HG02759 (cell line): Measurements from ENCODE around the gene ZC3H12D.
"Not testable (repeated sequence)": the region's sequence is repeated elsewhere in the genome, so short reads cannot be mapped to it uniquely, and the experiment has no call there.

Experiments
- ATAC-seq: cut with Tn5 transposase; IDR thresholded peaks from one replicate; pipeline ENCODE4 v1.9.1; 2021; ENCODE audit warnings: mild to moderate bottlenecking, moderate library complexity; ENCODE audit not compliant: unreplicated experiment

Gene ZC3H12D

DNA sequence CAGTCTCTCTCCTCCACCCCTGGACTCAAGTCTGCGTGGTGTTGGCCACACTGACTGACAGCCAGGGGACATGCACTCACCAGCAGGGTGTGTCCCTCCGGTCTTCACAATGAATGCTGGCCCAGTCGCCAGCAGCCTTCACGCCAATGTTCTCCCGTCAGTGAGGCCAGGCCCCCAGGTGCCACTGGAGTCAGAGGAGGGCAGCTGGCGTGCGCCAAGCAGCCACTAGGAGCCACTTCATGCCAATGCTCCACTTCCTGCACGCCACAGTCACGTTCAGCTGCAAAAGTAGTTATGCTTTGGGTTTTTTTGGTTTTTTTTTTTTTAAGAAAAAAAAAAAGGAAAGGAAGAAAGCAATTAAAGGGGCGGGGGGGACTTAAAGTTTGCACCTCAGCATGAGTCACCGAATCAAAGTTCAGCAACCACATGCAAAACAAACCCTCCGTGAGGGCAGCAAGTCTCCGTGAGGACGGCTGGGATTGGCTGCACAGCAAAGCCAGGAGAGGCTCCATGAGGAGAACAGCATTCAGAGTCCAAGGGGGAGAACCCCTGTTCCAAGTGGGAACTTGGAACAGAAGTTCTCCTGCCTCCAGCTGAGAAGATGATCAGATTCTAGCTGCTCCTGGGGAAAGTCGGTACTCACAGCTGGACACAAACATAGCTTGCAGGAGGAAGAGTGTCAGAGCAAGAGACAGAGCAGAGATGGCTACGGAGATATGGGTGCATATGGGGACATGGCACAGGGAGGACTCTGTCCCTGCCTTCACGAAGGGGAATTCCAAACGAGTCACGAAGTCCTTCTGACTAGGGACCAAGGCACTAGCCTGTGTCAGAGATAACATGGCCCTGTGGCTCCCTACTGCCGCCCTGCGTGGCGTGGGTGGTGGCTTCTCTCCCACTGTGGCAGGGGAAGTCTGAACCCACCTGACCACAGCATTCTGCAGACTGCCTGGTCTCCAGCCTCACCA is at the start of gene ZC3H12D:
Gene ZC3H12D (minus strand): TSS at position 282 of the 968 bp plus-strand sequence. CDS start 10,471 bp downstream, outside the sequence.
- peak; percentile 44 for ATAC-seq

DNA sequence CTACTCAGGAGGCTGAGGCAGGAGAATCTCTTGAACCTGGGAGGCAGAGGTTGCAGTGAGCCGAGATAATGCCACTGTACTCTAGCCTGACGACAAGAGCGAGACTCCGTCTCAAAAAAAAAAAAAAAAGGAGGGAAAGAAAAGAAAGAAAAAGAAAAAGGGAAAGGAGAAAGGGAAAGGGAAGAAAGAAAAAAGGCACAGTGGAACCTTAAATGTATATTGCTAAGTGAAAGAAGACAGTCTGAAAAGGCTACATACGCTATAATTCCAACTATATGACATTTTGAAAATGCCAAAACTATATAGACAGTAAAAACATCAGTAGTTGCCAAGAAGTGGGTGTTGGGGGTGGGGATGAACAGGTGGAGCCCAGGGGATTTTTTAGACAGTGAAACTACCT is 44.8 kb upstream of the ZC3H12D start:
- no peak for ATAC-seq

DNA sequence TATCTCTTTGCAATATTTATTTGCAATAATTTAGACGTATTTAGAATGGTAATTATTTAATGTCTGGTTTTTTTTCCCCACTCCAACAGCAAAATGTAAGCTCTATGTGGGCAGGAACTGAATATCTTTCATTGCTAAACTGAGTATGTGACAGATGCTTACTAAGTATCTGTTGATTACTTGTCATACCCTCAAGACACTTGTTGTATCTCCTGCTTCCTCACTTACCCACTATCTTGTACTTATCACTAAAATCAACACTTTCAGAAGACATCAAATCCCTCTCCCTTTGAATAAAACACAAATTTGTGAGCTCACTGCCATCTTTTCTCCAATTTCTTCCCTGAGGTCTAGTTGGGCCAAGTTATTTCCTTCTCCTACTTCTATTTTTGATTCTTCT is 30.7 kb upstream of the ZC3H12D start:
- no peak for ATAC-seq

DNA sequence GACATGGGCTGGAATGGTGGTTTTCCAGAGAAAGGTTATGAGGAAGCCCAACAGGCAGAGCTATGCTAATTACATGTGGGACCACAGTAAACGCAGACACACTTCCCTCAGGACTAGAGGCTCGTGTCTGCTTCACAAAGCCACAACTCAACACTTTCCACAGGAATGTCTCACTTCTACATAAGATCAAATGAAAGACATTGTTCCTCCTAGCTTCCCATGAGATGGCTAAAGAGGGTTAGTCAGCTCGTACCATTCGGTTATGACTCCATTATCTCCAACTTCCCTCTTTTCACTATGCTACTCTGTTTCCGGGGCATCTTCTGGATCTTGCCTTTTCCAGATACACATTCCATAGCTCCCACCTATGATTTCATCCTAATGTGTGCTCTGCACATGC is 29.1 kb upstream of the ZC3H12D start:
- ATAC-seq = no peak

DNA sequence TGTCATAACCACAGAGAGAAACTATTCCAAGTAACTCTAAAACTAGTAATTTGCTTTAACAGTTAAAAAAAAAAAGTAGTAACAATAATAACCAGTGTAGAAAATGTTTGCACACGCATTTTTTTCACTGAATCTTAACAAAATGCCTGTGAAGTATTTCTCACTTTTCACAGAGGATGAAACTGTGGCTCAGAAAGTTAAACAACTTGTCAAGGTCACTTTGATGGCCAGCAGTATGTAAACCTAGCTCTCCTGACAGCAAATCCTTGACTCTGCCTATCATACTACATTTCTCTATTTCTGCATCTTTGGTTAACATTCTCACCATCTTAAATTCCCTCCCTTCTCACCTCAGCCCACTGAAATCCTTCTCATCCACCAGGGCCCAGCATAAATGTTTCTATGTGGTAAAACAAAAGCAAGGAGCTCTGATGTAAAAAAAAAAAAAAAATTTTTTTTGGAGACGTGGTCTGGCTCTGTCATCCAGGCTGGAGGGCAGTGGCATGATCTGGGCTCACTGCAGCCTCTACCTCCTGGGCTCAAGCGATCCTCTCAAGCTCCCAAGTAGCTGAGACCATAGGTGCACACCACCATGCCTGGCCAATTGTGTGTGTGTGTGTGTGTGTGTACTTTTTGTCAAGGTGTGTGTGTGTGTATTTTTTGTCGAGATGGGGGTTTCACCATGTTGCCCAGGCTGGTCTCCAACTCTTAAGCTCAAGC is 26.1 kb upstream of the ZC3H12D start:
- ATAC-seq = no peak

DNA sequence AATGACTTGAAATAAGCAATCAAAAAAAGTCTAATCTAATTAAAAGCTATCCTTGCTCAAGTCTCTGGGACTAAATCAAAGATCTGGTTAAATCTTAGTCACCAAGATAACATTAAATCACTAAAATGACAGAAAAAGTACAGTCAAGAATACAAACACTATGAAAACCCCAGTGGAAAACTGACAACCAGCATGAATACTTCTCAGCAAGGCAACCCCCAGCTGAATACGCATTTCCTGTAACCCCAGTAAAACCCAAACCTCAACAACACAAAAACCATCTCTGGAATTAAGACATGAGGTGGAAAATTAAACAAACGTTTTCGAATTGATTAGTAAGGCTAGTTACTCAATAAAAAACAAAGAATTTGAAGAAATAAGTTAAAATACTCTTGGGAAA is 23.7 kb upstream of the ZC3H12D start:
- no peak for ATAC-seq

DNA sequence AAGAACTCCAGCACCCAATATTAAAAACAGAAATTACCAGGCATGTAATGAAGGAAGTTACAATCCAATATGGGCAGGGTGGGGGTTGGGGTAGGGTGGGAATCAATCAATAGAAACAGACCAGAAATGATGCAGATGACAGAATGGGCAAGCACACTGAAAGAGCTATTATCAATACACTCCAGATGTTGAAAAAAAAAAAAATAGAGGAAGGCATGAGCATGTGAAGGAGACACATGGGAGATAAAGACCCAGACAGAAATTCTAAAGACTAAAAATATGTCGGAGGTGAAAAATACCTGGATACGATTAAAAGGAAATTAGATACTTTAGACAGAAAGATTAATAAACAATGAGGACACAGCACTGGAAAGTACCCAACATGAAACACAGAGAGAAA is 19.1 kb upstream of the ZC3H12D start:
- ATAC-seq = no peak

DNA sequence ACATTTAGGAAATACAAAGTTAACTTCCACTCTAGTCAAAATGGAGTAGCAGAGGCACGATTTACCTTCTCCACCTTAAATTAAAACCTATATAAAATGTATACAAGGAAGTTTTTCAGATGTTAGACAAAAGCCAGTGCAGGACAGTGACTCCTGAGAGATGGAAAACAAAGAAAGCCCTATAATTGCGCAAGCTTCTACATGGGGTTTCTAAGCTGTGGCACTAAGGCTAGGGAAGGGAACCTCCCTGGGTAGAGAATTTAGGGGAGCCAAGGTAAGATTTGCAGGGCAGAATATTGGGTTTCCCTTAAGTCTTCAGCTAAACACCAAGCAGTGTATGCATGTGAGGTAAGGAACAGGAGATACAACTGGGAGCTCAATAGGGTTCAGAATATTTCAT is 18.5 kb upstream of the ZC3H12D start:
- no peak for ATAC-seq

DNA sequence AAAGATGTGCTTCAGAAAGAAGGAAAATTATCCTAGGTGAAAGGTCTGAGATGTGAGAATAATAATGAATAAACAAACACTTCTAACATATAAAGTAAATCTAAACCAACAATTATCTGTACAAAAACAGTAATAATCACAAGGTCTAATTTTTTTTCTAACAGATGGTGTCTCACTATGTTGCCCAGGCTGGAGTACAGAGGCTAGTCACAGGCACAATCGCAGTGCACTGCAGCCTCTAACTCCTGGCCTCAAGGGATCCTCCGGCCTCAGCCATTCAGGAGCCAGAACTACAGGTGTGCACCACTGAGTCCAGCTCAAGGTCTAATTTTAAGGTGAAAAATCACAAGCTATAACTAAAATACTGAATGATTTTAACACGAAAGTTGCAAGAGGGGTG is 17.0 kb upstream of the ZC3H12D start:
- ATAC-seq = no peak

DNA sequence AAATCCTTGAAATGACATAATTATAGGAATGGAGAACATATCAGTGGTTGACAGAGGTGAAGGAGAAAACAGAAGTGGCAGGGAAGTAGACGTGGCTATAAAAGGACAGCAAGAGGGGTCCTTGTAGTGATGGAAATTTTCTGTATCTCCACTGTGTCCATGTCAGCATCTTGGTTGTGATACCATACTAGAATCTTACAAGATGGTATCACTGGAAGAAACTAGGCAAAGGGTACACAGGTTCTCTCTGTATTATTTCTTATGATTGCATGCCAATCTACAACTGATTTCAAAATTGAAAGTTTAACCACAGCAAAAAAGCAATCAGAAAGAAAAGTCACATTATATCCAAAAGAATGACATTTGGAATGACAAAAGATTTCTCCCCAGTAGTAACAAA is 16.4 kb upstream of the ZC3H12D start:
- no peak for ATAC-seq

DNA sequence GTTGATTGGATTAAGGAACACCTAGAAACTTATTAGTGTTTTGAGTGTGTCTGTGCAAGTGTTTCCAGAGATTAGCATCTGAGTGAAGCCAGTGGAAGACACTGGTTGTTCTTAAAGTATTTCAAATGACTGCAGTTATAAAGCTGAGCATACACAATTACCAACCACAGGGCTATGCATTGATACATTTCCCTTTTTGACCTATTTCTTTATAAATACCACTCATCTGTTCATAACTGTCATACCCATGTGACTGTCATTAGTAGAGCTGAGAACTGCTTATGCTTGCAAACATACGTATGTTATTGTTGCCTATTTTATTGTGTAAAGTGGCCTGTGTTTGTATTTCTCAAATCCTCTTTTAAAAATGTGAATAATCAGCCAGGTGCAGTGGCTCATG is 15.3 kb upstream of the ZC3H12D start:
- no peak for ATAC-seq

DNA sequence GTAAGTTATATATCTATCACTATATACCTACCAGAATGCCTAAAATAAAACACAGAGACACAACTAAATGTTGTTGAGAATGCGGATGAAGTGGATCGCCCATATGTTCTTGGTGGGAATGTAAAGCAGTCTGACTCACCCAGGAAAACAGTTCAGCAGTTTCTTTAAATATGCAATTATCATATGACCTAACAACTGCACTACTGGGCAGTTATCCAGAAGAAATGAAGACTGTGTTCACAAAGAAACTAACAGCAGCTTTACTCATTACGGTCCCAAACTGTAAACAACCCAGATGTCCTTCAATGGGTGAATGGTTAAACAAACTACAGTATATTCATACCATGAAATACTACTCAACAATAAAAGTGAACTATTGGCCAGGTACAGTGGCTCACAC is 14.3 kb upstream of the ZC3H12D start:
- ATAC-seq = no peak

DNA sequence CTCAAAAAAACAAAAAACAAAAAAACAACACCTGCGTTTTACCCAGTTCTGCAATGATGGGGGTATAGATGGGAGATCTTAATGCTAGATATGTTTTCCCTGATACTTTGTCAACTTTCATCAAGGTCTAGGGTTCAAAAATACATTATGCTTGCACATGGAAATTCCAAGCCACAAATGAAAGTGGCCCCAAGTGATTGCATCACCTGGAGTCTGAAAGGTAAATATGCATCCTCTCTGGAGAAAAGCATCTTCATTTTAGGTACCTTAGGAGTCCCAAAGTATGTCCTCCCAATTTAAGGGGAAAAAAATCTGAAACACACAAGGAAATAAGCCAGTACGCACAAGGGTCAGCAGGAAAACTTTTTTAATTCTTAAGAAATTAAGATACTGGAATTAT is 12.6 kb upstream of the ZC3H12D start:
- no peak for ATAC-seq

DNA sequence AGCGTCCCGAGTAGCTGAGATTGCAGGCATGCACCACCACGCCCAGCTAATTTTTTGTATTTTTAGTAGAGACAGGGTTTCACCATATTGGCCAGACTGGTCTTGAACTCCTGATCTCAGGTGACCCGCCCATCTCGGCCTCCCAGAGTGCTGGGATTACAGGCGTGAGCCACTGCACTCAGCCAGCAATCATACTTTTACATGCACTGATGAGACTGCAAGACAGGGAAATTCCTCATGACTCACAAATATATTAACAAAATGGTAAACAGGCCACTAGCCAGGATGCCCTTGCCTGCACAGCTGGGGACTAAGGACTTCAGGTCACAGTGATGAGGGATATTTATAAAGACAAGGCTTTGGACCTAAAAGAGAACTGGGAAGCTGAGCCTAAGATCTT is 11.8 kb upstream of the ZC3H12D start:
- not testable (repeated sequence) for ATAC-seq

DNA sequence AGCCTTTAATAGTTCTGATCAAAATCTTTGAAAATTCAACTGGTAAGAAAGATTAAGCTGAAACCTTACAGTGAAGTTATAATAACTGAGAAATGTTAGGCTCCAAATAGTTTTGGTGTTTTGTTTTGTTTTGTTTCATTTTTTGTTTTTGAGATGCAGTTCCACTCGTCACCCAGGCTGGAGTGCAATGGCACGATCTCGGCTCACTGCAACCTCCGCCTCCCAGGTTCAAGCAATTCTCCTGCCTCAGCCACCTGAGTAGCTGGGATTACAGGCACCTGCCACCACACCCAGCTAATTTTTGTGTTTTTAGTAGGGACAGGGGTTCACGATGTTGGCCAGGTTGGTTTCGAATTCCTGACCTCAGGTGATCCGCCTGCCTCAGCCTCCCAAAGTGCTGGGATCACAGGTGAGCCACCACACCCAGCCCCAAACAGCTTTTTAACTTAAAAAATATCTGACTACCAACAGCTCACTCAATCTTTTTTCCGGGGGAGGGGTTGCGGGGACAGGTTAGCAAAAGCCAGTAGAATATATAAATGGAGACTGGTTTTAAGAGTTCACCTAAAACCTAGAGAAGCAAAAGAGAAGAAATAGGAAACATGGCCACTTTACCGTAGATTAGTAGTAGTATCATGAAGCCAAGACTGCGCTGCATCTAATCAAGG is 10.7 kb upstream of the ZC3H12D start:
- ATAC-seq = not testable (repeated sequence)

DNA sequence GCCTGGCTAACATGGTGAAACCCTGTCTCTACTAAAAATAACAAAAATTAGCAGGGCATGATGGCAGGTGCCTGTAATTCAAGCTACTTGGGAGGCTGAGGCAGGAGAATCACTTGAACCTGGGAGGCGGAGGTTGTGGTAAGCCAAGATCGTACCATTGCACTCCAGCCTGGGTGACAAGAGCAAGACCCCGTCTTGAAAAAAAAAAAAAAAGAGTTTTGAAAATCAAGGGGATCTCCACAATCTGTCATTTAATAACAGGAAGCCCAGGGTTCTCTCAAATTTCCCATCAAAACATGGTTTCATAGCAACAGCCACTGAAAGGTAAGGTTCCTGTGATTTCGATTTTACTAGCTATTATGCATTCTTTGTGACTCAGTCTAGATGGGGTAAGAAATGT is 10.0 kb upstream of the ZC3H12D start:
- ATAC-seq = peak; percentile 78

DNA sequence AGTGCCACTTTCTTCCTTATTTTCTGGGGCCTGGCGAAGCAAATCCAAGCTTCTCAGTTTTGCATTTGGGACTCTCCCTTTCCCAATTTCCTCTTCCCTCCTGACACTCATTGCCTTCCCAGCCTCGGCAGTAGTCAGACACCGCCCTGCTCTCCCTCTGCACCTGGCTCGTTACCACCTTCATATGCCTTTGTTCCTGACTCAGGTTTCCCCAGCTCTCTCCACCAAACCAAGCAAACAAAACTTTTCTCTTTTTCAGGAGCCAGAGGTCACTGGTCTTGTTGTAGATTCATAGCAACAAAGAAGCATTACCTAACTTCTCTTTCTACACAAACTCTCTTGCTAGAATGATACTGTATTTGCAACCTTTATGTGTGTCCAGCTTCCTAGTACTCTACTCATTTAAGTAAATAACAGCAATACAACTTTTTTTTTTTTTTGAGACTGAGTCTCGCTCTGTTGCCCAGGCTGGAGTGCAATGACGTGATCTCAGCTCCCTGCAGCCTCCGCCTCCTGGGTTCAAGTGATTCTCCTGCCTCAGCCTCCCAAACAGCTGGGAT is 9.0 kb upstream of the ZC3H12D start:
- ATAC-seq = no peak

DNA sequence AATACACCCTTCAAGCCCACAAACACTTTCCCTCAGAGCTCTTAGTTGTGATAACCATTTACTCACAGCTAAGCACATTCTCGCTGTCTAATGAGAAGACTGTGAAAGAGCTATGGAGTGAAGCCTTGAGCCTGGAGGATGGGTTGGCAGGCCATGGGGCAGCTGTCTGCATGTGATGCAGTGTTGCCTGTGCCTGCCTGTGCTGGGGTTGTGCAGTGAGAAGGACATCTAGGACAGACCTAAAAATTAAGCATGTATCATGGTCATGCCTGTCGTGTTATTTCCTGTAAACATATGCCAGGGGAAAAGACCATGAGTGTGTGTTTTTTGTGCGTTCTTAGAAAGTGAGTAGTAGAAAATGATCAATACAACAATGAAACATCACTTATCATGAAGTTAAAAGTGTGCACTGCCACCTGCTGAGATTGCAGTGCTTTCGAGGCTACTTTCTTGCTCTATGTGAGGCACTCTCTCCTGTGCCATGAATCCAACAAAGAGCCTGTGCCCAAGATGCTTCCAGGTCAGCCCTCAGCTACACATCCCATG is 8.1 kb upstream of the ZC3H12D start:
- ATAC-seq = no peak

DNA sequence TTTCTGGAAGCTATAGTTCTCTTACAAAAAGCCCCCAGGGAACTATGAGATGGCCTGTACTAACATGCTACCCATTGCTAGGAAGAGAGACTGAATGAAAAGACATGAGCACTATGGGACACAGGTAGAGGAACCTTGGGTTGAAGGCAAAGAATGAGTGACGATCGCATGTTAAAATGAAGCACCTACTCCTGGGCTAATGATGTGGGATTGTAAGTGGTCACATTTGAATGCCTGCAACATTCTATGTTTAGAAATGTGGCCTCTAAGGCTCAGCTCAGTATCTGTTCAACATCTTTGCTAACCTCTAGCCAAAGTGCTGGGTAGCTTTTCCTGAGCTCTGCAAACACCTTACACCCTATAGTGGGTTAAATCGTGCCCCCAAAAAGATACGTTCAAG is 5.2 kb upstream of the ZC3H12D start:
- peak; percentile 27 for ATAC-seq

DNA sequence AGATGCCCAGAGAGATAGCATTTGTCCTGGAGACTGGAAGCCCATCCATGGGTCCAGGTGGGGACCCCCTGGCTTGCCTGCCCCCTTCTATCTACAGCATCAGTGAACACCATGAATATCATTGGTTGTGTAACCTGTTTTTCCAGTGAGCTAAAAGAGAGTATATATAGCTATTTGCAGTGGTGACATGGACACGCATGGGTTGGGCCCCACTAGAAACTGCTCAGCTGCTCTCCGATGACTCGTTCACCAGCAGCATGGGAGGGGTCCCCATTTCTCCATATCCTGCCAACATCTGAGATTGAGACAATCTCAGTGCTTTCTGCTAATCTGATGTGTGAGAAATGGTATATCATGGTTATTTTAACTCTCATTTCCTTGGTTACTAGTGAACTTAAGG is 4.0 kb upstream of the ZC3H12D start:
- ATAC-seq = no peak

DNA sequence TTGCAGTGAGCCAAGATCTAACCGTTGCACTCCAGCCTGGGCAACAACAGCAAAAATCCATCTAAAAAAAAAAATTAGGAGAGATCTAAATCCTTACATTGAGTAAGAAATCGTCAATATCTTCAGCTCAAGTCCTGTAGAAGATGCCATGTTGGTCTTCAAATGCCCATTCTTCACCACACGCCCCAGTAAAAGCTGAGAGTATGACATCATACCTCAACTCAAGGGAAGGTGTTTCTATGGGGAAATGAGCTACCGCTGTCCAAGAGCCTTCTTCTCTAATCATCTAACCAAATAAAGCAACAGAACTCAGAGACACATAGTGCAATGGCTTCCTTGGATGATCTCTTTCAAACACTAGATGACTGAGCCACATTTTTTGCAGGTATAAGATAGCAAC is 2.5 kb upstream of the ZC3H12D start:
- ATAC-seq = no peak
